GM18511 (cell line): Measurements from ENCODE around the gene PGLYRP1.

Experiments
- ATAC-seq: cut with Tn5 transposase; IDR thresholded peaks from one replicate; pipeline ENCODE4 v1.9.1; 2021; ENCODE audit warnings: mild to moderate bottlenecking, moderate library complexity; ENCODE audit not compliant: unreplicated experiment

Gene PGLYRP1

DNA sequence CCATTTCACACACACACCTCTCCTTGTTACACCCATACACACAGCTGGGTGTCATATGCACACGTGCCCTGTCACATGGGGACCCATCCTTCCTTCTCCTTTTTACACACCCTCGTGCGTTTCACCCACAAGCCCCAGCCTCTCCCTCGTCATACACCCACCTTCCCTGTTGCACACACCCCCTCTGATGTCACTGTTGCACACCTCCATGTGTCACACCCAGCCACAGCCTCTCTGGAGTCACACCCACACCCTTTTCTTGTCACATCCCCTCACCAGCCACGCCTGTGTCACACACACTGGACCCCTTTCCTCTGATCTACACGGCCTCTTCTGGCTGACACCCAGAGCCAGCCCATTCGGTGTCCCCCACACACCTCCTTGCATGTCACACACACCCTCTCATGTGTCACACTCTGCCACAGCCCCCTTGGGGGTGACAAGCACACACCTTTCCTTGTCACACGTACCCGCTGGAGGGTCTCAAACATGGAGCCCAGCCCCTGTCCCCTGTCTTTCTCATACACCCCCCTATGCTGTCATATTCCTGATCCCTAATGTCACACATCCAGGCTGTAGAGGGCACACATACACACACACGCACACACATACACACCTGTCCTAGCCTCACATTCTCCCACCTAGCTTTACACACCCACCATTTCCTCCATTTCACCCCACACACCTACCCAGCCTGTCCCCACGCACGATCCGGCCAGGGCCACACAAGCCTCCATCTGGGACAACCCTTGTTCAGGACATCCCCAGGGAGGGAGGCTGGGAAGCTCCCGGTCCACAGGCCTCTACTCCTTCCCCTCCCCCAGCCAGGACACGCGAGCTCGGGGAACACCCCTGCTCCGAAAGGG, 50.5 kb downstream of the PGLYRP1 start:
- no peak for ATAC-seq

GRCh38 chr19:45971260-45971902, 51.5 kb downstream of the PGLYRP1 start:
- no peak for ATAC-seq

DNA sequence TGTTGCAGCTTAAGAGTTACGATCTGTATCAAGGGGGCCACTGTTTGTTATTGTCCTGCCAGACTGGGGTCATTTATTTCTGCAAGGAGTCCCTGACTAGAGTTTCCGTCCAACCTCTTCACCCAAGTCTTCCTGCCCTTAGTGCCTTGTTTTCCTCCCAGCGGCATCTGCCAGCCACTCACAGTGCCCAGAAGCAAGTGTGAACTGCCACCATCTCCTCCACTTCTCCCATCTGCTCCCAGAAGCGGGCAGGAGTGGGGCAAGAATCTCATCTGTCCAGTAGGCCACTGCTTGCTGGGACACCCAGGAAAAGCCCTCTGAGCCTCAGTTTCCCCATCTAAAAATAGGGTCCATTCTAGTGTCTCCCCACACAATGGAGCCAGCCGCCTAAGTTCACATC, 53.2 kb downstream of the PGLYRP1 start:
- ATAC-seq = no peak
